Activated CD4-positive, CD25-positive, alpha-beta regulatory T cell treated with anti-CD3 and anti-CD28 coated beads, Interleukin-2, amount 50 U/mL, for 72 hours (primary cell): Measurements from ENCODE around the gene C1orf185.
"Not testable (repeated sequence)": the region's sequence is repeated elsewhere in the genome, so short reads cannot be mapped to it uniquely, and the experiment has no call there.

ENCODE experiments used
- DNase-seq: peaks from one replicate; pipeline ENCODE4 v3.0.0; 2021

C1orf185 gene

GRCh38 chr1:51139474-51139873 is 37.4 kb downstream of the C1orf185 start:
- no peak for DNase-seq

- DNase-seq = no peak
Observed at GRCh38 chr1:51147394-51147793, 45.4 kb downstream of the C1orf185 start.

GRCh38 chr1:51154776-51155175 is 52.7 kb downstream of the C1orf185 start:
- DNase-seq = no peak

- DNase-seq = no peak
Observed at GRCh38 chr1:51156752-51157151, 54.7 kb downstream of the C1orf185 start.

GRCh38 chr1:51157395-51157794 is 55.4 kb downstream of the C1orf185 start:
- no peak for DNase-seq

GRCh38 chr1:51158263-51158662 is 56.2 kb downstream of the C1orf185 start:
- DNase-seq = no peak

- not testable (repeated sequence) for DNase-seq
Observed at GRCh38 chr1:51162560-51162959, 60.5 kb downstream of the C1orf185 start.

- DNase-seq = no peak
Observed at GRCh38 chr1:51165540-51165939, 63.5 kb downstream of the C1orf185 start.

- no peak for DNase-seq
Observed at GRCh38 chr1:51168266-51168845, 66.3 kb downstream of the C1orf185 start.

GRCh38 chr1:51168936-51169335 is 66.9 kb downstream of the C1orf185 start:
- DNase-seq = no peak

- DNase-seq = no peak
Observed at GRCh38 chr1:51170342-51170741, 68.3 kb downstream of the C1orf185 start.

- no peak for DNase-seq
Observed at GRCh38 chr1:51172811-51173210, 70.8 kb downstream of the C1orf185 start.

- no peak for DNase-seq
Observed at GRCh38 chr1:51175278-51175677, 73.2 kb downstream of the C1orf185 start.

GRCh38 chr1:51177988-51178387 is 76.0 kb downstream of the C1orf185 start:
- DNase-seq = not testable (repeated sequence)

GRCh38 chr1:51188230-51188629 is 86.2 kb downstream of the C1orf185 start:
- DNase-seq = no peak

GRCh38 chr1:51189421-51190073 is 87.5 kb downstream of the C1orf185 start:
- no peak for DNase-seq

GRCh38 chr1:51190961-51191360 is 88.9 kb downstream of the C1orf185 start:
- DNase-seq = no peak

- DNase-seq = peak; percentile 41
Observed at GRCh38 chr1:51192213-51192843, 90.3 kb downstream of the C1orf185 start.

GRCh38 chr1:51193564-51193963 is 91.5 kb downstream of the C1orf185 start:
- DNase-seq = no peak
